DMS 273 (cell line): ENCODE results near the gene KANTR.
"Not testable (repeated sequence)": the region's sequence is repeated elsewhere in the genome, so short reads cannot be mapped to it uniquely, and the experiment has no call there.

Experiments used
- DNase-seq: peaks from one replicate; lab custom pipeline; 2025; ENCODE audit not compliant: unreplicated experiment; lab: John Stamatoyannopoulos, UW

KANTR gene

GRCh38 chrX:53122013-53122412 lies 28.1 kb downstream of the KANTR start:
- no peak for DNase-seq

GRCh38 chrX:53125506-53125905 lies 31.6 kb downstream of the KANTR start:
- no peak for DNase-seq

- DNase-seq = no peak
Measured at GRCh38 chrX:53126377-53126776, 32.4 kb downstream of the KANTR start.

GRCh38 chrX:53128097-53128749 lies 34.3 kb downstream of the KANTR start:
- DNase-seq = no peak

GRCh38 chrX:53133400-53133799 lies 39.5 kb downstream of the KANTR start:
- DNase-seq = peak; percentile 86

- peak; percentile 44 for DNase-seq
Measured at GRCh38 chrX:53135581-53135980, 41.6 kb downstream of the KANTR start.

GRCh38 chrX:53153581-53153980 lies 59.6 kb downstream of the KANTR start:
- no peak for DNase-seq

GRCh38 chrX:53155512-53156206 lies 61.7 kb downstream of the KANTR start:
- DNase-seq = no peak

GRCh38 chrX:53156207-53156596 lies 62.3 kb downstream of the KANTR start:
- DNase-seq = no peak

- DNase-seq = no peak
Measured at GRCh38 chrX:53159184-53159583, 65.2 kb downstream of the KANTR start.

GRCh38 chrX:53160297-53160983 lies 66.5 kb downstream of the KANTR start:
- no peak for DNase-seq

- DNase-seq = no peak
Measured at GRCh38 chrX:53163436-53163835, 69.5 kb downstream of the KANTR start.

GRCh38 chrX:53164566-53164965 lies 70.6 kb downstream of the KANTR start:
- DNase-seq = not testable (repeated sequence)

GRCh38 chrX:53166103-53166502 lies 72.2 kb downstream of the KANTR start:
- no peak for DNase-seq

GRCh38 chrX:53171356-53171755 lies 77.4 kb downstream of the KANTR start:
- DNase-seq = no peak
